Limb (tissue), 2 donors: Measurements from ENCODE around the gene TICRR.

Experiments used
- DNase-seq, 2 donors: peaks; one replicate each; pipeline ENCODE4 v3.0.0-alpha.2; 2016; ENCODE audit errors: extremely low spot score in 2 of 2

The TICRR gene

DNA sequence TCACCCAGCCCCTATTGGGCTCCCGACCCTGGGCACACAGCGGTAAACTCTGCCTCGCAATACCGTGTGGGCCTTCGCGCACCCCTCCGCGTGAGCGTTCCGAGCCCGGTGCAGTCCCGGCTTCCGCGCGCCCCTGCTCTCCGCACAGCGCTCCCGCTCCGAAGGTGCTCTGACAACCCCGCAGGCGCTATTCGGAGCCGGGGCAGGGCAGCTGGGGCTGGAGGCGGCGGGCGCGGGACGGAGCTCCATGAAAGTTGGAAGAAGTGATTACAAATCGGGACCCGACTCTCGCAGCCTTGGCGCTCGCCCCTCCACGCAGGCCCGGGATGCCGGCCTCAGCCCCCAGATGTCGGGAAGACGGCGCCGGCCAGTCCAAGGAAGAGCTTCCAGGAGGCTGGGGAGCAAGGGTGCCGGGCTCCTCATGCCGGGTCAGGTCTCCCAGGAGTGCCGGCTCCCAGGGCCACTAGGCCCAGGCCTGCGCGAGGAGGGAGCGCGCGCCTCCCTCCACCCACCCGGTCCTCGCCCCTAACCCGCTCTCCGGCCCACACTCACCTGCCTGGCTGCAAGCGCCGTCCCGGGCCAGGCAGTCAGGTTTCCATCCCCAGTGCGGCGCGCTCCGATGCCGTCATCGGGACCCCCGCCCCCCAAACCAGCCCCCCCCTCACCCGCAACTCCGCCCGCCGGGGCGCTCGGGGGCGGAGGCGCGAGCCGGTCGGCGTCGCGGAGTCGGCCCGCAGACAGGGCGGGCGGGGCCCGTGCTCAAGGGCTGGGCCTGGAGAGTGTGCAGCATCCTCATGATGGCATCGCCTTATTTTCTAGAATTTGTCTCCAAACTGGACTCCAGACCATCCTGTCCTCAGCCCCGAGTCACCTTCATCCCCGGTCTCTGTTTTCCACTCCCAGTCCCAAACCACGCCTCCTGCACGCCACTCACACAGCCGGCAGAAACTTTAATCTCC, 79.9 kb downstream of the TICRR start, which contains the start of gene KIF7:
KIF7 (minus strand) TSS at position 621 of the 959 bp plus-strand sequence. CDS start 2,537 bp downstream, outside the sequence.
- peak; percentile 55 to 93 for DNase-seq

DNA sequence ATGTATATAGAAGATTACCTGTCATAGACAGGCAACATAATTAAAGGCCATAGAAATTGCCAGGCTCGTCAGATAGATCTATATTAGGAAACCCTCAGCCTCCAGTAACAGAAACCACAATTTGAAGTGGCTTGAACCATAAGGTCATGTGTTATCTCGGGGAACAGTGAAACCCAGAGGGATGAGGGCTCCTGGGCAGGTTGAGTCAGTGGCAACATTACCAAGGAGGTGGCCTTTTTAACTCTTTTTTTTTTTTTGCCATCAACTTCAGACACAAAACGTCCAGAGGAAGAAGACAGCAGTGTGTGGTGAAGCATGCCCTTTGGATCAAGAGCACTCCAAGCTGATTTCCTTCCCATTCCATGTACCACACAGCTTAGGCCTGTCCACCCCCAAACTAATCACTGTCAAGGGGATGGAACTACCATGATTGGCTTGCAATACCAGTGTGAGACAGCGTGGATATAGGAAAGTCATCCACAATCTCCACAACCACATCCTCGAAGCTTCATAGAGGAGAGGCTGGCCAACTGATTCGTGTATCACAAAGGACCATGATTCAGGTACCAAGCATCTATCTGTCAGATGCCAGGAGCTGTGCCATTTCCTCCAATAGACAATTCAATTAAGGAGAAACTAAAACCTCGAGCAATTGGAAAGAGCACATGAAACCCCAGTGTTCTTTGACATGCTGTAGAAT, 81.0 kb downstream of the TICRR start:
- DNase-seq: no peak

DNA sequence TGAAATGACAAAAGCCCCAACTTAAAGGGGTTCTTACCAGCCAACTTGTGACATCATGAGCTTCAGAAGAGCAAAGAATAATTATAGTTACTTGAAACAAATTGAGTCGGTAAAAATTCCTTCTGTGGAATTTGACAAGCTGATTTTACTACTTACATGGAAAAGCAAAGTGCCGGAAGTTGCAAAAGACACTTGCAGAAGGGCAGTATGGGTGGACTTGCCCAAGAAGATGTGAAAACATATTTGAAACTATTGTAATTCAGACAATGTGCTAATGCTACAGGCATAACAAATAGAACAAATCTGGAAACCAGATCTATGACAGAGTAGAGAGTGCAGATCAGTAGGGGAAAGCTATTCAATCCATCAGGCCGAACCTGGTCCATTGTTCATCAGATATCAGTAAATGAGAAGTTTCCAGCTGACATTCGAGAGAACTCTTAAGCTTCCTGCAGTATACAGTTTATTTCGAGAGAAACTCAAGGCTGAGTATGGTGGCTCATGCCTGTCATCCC, 82.5 kb downstream of the TICRR start:
- no peak for DNase-seq

DNA sequence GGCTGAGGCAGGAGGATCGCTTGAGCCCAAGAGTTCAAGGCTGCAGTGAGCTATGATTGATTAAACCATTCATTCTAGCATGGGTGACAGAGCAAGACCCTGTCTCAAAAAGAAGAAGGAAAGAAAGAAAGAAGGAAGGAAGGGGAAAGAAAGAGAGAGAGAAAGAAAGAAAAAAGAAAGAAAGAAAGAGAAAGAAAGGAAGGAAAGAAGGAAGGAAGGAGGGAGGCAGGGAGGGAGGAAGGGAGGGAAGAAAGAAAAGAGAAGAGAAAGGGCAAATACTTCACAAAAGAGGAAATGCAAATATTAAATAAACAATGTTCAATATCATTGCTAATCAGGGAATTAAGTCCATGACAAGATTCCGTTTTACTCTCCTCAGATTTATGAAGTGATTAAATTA, 84.0 kb downstream of the TICRR start:
- no peak for DNase-seq

DNA sequence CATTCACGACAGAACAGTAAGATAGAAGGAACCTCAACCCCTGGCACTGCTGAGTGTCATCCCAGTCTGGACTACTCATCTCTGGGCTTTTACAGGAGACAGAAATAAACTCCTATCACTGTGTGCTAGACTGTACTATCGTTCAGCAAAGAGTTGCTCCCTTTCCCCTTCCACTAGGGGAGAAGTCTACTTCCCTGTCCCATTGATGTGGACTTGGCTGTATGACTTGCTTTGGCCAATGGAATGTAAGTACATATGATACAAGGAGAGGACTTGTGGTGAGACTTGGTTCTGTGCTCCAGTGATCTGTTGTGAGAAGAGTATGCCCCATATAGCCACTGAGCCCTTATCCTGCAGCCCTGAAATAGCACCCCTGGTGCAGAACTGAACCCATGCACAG, 85.3 kb downstream of the TICRR start:
- no peak for DNase-seq

DNA sequence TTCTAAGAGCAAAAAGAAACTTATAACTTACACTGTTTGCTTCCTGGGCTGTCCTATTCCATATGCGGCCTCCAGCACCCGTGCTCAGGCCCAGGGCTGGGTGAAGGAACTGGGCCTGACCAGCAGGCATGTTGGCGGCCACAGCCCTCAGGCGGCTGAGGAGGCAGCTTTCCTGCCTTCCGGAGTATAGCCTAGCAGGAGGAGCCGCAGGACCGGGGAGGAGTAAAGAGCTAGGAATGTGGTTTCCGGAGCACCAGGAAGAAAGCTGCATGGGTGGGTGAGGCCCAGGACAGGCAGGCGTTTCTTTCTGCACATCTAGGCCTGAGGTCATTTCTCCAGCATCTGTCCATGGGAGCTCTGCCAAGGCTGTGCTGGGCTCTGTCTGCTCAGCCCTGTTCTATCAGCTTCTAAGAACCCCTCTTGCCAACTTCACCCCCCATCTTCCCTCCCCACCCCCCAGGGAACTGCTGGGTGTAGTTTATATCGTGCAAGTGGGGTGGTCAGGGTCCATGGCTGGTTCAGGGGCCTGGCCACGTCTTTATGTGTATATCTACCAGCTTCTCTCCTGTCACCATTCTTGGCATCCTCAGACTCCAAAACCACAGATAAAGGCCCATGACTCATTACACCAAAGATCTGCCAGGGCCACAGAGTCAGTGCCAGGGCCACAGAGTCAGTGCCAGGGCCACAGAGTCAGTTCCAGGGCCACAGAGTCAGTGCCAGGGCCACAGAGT, 87.8 kb downstream of the TICRR start:
- peak in 1 of 2 donors; percentile 35 for DNase-seq

DNA sequence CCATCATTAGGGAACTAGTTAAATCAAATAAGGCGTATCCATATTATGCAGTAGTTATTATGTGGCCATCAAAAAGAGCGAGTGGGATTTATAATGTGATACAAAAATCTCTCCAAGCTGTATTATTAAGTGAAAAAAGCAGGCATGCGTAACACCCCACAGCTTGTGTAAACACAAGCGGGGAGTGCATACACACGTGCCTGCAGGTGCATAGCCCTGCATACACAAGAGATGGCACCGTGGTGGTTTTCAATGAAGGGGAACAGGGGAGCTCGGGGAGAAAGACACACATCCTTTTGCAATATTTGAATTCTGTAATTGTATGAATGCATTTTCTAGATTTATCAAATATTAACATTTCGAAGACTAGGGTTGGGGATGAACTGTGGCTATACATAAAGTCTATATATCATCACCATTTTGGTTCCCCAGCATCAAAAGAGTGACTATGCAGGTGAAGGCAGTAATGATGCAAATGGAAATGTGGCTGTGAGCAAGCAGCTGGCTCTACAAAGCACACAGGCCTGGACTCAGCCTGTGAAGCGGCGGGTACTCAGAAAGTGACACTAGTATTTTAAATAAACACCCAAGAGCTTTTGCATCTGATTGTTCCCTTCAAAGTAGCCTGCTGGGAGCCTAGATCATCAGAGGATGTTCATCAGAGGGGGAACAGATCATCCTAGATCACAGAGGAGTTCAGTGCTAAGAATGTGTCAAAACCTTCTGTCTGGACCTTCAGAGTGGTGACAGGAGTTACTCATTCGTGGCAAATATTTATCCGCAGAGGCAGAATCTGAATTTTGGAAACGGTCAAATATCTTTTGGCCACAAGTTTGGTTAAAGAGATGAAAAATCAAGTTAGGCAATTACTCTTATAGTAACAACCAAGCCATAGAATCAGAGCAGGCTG, 89.4 kb downstream of the TICRR start:
- no peak for DNase-seq

DNA sequence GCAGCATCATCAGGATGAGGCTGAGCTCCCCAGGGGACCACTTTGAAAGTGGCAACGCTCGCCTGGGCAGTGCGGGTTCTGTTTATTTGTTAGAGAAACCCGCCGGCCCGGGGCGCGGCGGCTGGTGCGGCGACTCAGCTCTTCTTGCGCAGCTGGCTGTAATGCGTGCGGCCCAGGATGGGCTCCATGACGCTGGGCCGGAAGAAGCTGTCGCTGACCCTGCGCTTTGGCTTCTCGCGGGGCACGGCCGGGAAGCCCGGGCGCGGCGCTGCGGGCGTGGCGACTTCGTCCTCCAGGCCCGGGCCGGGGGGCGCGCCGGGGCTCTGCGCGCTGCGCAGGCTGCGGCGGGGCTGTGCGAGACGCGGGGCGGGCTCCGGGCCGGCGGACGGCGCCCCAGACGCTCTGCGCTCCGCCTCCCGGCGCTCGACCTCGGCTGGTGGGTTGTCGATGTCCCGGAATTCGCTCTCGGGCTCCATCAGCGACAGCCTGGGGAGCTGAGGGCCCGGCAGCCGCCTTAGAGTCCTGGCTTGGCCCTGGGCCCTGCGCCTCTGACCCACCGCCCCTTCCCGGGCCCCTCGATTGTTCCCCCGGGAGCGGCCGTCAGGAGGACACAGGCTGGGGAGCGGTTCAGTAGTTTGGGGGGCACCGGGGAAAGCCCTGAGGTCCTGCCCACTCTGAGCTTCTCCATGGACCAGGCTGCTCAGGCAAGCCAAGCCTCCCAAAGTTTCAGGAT, 90.3 kb downstream of the TICRR start:
- DNase-seq: peak; percentile 49 to 76

DNA sequence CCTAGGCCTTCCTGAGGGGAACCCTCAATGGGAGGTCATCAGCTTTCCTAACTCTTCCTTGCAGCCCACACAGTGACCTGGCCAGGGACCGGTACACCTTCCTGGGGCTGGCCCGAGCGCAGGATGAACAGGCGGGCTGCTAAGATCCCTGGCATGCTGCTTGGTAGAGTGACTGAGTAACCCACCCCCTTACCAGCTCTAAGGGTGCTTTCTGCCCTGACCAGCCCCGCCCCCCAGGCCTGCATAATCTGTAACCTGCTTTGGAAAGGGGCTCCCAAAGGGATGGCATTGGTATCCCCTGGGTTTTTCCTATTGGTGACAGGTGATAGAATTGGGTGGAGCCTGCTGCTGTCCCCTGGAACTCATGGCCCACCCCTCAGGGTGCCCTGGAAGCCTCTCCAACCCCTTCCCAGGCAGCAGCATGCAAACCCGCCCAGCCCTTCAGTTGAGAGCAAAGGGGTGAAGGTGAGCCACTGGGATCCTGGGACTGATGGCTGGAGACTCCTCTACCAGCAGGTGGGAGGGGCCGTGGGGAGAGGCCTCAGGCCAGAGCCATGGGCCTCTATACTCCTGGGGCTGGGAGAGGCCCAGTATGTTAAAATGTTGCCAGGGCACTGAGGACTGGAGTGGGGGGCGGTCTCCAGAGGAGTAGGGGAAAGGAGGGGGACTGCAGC, 91.1 kb downstream of the TICRR start:
- DNase-seq: no peak

DNA sequence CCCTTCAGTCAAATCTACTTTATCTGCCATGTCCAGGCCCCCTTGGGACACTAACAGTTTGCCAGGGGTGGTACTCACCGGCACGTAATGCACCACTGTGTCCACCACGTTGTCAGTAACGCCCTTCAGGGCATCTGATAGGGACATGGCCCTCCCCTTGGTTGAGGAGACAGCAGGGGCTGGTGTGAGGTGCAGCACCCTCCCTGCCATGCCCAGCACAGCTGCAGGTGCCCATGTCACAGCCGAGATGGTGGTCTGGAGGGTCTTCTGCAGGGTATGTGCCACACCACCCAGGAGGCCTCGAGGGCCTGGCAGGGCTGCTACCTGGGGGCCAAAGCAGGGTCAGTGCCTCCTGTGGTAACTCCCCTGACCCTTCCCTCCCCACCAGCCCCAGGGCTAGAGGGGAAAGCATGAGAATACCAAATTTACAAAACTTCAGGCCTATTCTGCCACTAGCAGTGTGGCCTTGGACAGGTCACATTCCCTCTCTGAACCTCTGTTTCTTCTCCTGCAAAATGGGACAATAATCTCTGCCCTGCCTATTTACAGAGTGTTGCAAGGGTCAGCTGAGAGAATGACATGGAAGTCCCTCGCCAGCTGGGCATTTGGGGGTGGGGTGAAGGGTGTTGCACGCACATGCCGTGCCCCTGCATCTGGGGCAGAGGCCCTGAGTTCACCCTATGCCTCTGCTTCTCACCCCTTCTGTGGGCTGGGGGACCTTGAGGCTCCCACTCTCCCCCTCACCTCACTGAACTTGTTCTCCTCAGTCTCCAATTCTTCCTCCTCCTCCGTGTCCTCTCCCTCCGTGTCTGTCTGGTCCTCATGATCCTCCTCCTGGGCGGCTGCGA, 91.8 kb downstream of the TICRR start:
- no peak for DNase-seq

DNA sequence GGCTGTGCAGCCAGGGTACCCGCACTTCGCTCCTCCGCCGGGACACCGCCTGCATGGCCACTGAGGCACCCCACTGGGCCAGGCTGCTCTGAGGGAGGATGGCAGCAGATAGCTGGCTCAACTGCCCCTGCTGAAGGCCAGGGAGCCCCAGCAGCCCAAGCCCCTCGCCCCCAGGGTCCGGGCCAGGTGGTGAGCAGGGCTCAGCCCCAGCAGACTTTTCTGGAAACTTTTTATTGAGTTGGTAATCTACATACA, 92.4 kb downstream of the TICRR start:
- no peak for DNase-seq

DNA sequence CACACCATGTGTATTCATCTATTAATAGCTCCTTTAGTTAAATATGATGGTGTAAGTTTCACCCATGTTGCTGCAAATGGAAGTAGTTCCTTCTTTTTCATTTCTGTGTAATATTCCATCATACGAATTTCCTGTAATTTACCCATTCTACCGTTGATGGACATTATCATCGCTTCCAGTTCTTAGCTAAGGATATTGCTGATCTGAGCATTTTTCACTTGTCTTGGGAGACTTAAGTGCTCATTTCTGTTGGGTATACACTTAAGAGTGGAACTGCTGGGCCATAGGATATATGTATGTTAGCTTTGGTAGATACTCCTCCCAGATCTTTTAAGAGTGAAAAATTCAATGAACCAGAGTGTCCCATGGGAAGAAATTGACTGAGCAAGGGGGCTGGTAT, 92.9 kb downstream of the TICRR start:
- DNase-seq: no peak

DNA sequence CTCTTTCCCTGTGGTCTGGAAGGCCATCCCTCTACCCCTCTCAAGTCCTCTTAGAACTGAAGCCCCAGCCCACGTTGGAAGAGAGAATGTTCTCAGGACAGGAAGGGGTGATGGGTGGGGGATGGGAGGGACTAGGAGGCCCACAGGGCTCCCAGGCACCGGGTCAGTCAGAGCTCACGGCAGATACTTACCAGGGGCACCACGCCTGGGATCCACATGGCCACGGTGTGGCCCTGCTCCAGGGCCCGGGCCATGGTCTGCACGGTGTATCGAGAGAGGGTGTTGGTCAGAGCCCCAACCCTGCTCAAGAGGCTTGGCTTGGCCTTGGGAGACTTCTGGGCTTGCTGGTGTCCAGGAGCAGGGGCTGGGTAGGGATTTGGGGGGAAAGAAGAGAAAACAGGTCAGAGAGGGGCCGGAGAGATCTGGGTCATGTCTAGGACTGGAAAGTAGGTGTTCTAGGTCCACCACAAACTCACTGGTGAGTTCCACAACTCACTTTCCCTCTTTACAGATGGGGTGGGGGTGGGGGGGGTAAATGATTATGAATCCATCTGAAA, 94.1 kb downstream of the TICRR start:
- DNase-seq: no peak

DNA sequence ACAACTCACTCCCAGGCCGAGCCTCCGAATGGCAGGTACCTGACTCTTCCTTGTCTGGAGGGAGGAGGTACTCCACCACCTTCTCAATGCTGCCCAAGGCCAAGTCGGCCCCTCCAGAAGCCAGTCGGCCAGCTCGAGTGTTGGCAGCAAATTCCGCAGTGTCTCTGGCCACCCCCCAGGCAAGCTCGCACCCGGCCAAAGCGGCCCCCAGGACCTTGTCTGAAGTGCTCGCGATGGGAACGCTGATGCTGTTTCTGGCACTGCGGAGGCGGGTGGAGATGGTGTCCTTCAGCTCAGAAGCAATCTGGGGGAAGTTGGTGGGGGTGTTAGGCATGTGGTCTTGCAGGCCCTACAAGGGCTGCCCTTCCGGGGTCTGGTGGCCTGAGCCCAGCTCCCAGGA, 94.7 kb downstream of the TICRR start:
- DNase-seq: no peak

DNA sequence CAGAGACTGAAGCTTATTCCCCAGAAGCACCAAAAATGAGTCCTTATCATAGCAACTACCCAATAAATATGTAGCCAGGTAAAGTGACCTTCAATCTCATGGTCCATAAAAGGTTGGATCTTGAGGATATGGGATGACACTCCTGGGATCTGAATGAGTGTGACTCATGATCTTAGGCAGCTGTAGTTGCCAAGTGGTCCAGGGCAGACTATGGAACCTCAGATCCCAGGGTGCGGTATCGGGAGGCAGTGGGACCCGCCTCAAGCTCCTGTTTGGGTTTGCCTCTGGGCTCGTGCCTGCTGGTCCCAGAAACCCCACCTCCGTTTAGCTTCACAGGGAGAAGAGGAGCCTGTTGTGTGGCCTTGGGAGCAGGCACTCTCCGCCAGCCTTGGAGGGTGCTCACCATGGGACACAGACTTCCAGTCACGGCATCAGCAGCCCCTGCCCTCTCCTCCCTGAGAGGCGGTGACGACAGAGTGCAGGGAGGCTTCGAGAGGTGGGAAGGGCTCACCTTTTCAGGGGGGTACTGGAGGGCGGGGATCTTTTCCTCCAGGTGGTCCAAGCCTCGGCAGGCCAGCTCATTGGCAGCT, 95.8 kb downstream of the TICRR start:
- no peak for DNase-seq

DNA sequence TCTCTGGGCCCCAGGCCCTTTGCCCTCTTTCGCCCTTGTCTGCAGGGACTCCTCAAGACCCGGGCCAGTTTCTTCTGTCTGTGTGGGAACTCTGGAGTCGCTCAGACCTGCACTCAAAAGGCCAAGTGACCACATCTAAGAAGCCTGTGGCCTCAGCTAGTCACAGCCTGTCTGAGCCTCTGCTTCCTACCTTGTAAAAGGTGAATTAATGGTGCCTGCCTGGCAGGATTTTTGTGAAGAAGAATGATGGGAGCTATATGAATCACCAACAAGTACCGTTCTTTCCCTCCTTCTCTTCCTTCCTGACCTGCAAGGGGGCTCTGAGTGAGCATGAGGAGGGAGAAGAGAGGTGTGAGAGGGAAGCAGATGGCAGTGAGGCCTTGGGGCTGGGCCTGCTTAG, 96.4 kb downstream of the TICRR start:
- no peak for DNase-seq

DNA sequence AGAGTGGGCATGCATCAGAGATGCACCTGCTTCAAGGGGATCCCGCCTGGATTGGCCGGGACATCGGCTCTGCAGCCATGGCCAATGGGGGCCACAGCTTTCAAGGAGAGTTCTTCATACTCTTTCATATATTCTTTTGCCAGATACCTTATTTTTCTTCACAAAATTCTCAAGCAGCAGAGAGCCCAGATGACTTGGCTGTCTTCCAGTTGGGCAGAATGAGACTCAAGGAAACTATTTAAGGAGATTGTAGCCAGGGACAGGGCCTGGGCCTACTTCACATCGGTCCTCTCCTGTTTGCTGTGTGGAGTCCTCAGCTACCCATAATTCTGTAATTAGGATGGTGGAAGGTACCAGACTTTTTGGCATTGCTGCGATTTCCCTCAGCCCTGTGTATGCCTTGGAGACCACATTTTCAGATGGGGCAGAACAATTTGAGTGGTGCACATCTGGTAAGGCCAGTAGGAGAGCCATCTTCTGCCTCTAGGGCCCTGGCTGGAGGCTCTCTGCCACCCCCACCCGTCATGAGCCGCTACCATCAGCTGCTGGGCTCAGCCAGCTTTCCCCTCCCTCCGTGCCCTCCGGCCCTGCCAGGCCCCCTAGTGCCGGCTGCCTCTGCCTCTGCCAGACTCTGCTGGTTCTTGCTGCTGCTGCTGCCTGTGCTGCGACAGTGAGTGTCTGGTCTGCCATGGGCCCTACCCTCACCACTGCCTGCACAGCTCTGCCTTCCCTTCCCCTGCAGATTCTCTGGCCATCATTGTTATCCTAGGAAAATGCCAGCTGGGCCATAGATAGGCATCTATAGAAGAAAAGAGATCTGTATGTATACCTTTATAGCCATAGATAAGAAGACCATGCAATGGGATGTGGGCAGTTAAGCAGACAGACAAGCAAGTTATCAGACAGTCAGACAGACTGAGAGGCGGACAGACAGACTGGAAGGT, 97.2 kb downstream of the TICRR start:
- DNase-seq: no peak
